Natural killer cell (primary cell): ENCODE data around the gene MUC5AC. TPM values are rescaled to one million over a fixed set of nuclear protein-coding genes. Genes with fewer than 3 reads are reported as not detected.
"Not testable (repeated sequence)": the region's sequence is repeated elsewhere in the genome, so short reads cannot be mapped to it uniquely, and the experiment has no call there.

Source experiments
- ATAC-seq, 3 donors: fragments of 150-1000 bp in 2 of 3; fragments of 200-7000 bp in 1 of 3; cut with Tn5 transposase; 1 replicate in 1 of 3; 2 replicates in 2 of 3; pipeline ENCODE4 v1.10.0; 2021; ENCODE audit warnings: mild to moderate bottlenecking in 2 of 3, moderate library complexity in 2 of 3
- DNase-seq, 2 donors: peaks; one replicate each; pipeline versions ENCODE4 v3.0.0 to v3.0.0-alpha.2; 2013 to 2021; ENCODE audit warnings: mixed read lengths in 1 of 2
- H3K27ac ChIP-seq: one replicate; pipeline ENCODE4 v1.5.1; 2013; ENCODE audit warnings: mild to moderate bottlenecking, low read length
- H3K27me3 ChIP-seq: one replicate; pipeline ENCODE4 v1.6.1; 2013; ENCODE audit warnings: low read length; ENCODE audit not compliant: control insufficient read depth, insufficient read depth
- H3K36me3 ChIP-seq: one replicate; pipeline ENCODE4 v1.6.1; 2013; ENCODE audit warnings: low read length; ENCODE audit not compliant: control insufficient read depth, insufficient read depth
- H3K4me1 ChIP-seq: one replicate; pipeline ENCODE4 v1.6.1; 2013; ENCODE audit warnings: low read length; ENCODE audit not compliant: control insufficient read depth, insufficient read depth
- H3K4me3 ChIP-seq: one replicate; pipeline ENCODE4 v1.5.1; 2013; ENCODE audit warnings: low read length
- H3K9me3 ChIP-seq: one replicate; pipeline ENCODE4 v1.6.1; 2013; ENCODE audit warnings: low read length; ENCODE audit not compliant: control insufficient read depth, insufficient read depth
- H3K27ac Mint-ChIP-seq, 2 donors: one replicate each; pipeline ENCODE4 v1.8.0; 2022; ENCODE audit warnings: mild to moderate bottlenecking in 2 of 2, mixed read lengths in 2 of 2, moderate library complexity in 1 of 2
- H3K27me3 Mint-ChIP-seq, 2 donors: one replicate each; pipeline ENCODE4 v1.8.0; 2022; ENCODE audit warnings: low read depth in 2 of 2, mixed read lengths in 2 of 2
- H3K36me3 Mint-ChIP-seq: one replicate; pipeline ENCODE4 v1.8.0; 2022; ENCODE audit warnings: mixed read lengths
- H3K4me1 Mint-ChIP-seq, 2 donors: one replicate each; pipeline ENCODE4 v1.8.0; 2022; ENCODE audit warnings: mixed read lengths in 2 of 2
- H3K4me3 Mint-ChIP-seq: one replicate; pipeline ENCODE4 v1.8.0; 2022; ENCODE audit warnings: mild to moderate bottlenecking, moderate library complexity, mixed read lengths
- H3K9me3 Mint-ChIP-seq, 2 donors: one replicate each; pipeline ENCODE4 v1.8.0; 2022; ENCODE audit warnings: mixed read lengths in 2 of 2
- CTCF ChIP-seq: fragments of 200-600 bp; IDR thresholded peaks from one replicate; pipeline ENCODE4 v1.8.0; 2022; ENCODE audit warnings: antibody characterized with exemption
- WGBS: methylation state at CpG from one replicate; pipeline ENCODE4 v1.1.7; 2013; ENCODE audit warnings: missing lambda C conversion rate; ENCODE audit not compliant: insufficient coverage; 5-methylcytosine and 5-hydroxymethylcytosine counted together
- intact Hi-C: fragments of 100-400 bp; cut with micrococcal nuclease; formaldehyde crosslinking; loops from one replicate; pipeline ENCODE4 v1.14.2; 2022
- total RNA-seq, 4 donors: library from RNA; stranded (reverse); fragments of 120-200 nt in 1 of 4; gene quantifications; one replicate each; pipeline versions ENCODE4 v1.2.3 to v1.2.4, GENCODE V29; 2013 to 2022

Gene MUC5AC
- total RNA-seq, 3 donors from 2014 or later (not counting 1 experiment from before 2014, with no cell fraction given) = not detected

GRCh38 chr11:1163321-1163910, 5.7 kb downstream of the MUC5AC start:
- Histone ChIP-seq H3K36me3 (no peaks in the 10 kb centered on the region), H3K4me3 (no peak overlapping the region), H3K4me1 (no peaks in the 10 kb centered on the region), H3K27me3 (no peaks in the 10 kb centered on the region), H3K9me3 (no peaks in the 10 kb centered on the region), H3K27ac (no peak overlapping the region)
- no peak overlapping the region for H3K4me3 Mint-ChIP-seq
- 93% methylated on average over 13 of the region's 13 CpGs for WGBS
- ATAC-seq = no peak
- H3K4me1 Mint-ChIP-seq = no peaks in the 10 kb centered on the region
- H3K27ac Mint-ChIP-seq = no peak overlapping the region
- H3K27me3 Mint-ChIP-seq = no peaks in the 10 kb centered on the region
- H3K9me3 Mint-ChIP-seq = no peaks in the 10 kb centered on the region
- intact Hi-C loops = no loop called here
- H3K36me3 Mint-ChIP-seq = no peaks in the 10 kb centered on the region
- DNase-seq = no peak
- no peak for TF ChIP-seq CTCF

GRCh38 chr11:1163911-1164735, 6.4 kb downstream of the MUC5AC start:
- Histone ChIP-seq H3K9me3 (no peaks in the 10 kb centered on the region), H3K4me1 (no peaks in the 10 kb centered on the region), H3K27me3 (no peaks in the 10 kb centered on the region), H3K27ac (no peak overlapping the region), H3K36me3 (no peaks in the 10 kb centered on the region), H3K4me3 (no peak overlapping the region)
- DNase-seq (no peak), ATAC-seq (no peak)
- intact Hi-C loops = no loop called here
- no peak for TF ChIP-seq CTCF
- no peak overlapping the region for H3K4me3 Mint-ChIP-seq
- no peaks in the 10 kb centered on the region for H3K9me3 Mint-ChIP-seq
- 87% methylated on average over 28 of the region's 28 CpGs for WGBS
- H3K4me1 Mint-ChIP-seq = no peaks in the 10 kb centered on the region
- no peaks in the 10 kb centered on the region for H3K27me3 Mint-ChIP-seq
- no peaks in the 10 kb centered on the region for H3K36me3 Mint-ChIP-seq
- no peak overlapping the region for H3K27ac Mint-ChIP-seq

DNA sequence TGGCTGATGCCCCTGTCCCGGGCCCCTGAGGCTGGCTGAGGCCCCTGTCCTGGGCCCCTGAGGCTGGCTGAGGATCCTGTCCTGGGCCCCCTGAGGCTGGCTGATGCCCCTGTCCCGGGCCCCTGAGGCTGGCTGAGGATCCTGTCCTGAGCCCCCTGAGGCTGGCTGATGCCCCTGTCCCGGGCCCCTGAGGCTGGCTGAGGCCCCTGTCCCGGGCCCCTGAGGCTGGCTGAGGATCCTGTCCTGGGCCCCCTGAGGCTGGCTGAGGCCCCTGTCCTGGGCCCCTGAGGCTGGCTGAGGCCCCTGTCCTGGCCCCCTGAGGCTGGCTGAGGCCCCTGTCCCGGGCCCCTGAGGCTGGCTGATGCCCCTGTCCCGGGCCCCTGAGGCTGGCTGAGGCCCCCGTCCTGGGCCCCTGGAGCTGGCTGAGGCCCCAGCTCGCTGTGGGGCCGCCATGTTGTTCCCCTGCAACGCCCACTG, 7.1 kb downstream of the MUC5AC start:
- H3K4me3 ChIP-seq, H3K27ac ChIP-seq, H3K9me3 Mint-ChIP-seq, H3K4me1 Mint-ChIP-seq, H3K9me3 ChIP-seq, H3K36me3 ChIP-seq, H3K27me3 Mint-ChIP-seq, H3K4me3 Mint-ChIP-seq, H3K27me3 ChIP-seq, ATAC-seq, H3K4me1 ChIP-seq, DNase-seq, H3K27ac Mint-ChIP-seq, intact Hi-C loops, H3K36me3 Mint-ChIP-seq: not testable (repeated sequence)
- 68% methylated on average over 10 of the region's 10 CpGs for WGBS

DNA sequence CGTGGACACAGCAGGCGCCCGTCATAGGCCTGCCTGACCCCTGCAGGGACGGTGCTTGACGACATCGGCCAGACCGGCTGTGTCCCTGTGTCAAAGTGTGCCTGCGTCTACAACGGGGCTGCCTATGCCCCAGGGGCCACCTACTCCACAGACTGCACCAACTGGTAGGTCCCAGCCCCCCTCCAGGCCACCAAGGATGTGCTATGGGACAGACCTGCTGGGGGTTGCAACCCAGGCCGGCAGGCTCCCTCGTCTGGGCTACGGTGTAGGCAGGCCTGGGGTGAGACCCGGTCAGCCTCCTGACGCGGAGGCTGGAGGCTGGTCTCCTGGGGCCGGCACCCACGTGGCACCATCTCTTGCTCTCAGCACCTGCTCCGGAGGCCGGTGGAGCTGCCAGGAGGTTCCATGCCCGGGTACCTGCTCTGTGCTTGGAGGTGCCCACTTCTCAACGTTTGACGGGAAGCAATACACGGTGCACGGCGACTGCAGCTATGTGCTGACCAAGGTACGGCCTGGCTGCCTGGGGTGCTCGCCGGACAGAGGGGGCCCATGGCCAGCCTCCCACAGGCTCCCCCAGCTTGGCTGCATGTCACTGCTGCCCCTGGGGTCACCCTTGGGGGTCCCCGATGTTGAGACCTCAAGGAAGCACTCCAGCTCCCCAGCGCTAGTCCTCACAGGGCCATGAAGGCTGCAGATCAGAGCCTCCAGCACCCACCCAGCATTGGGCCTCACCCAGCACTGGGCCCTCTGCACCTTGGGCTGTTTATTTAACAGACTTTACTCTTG, 7.7 kb downstream of the MUC5AC start:
- H3K27me3 ChIP-seq = no peaks in the 10 kb centered on the region
- no peak overlapping the region for H3K27ac ChIP-seq
- H3K36me3 Mint-ChIP-seq = no peaks in the 10 kb centered on the region
- 94% methylated on average over 30 of the region's 30 CpGs for WGBS
- no peaks in the 10 kb centered on the region for H3K4me1 ChIP-seq
- no peak overlapping the region for H3K4me3 Mint-ChIP-seq
- ATAC-seq (no peak), DNase-seq (no peak)
- no peak overlapping the region for H3K27ac Mint-ChIP-seq
- H3K9me3 Mint-ChIP-seq = peaks cover 0 to 4% of the 10 kb centered on the region in 2 donors
- intact Hi-C loops = no loop called here
- no peaks in the 10 kb centered on the region for H3K4me1 Mint-ChIP-seq
- no peaks in the 10 kb centered on the region for H3K9me3 ChIP-seq
- H3K27me3 Mint-ChIP-seq = no peaks in the 10 kb centered on the region
- TF ChIP-seq CTCF = no peak
- no peaks in the 10 kb centered on the region for H3K36me3 ChIP-seq
- no peak overlapping the region for H3K4me3 ChIP-seq
